Tibial nerve (tissue), 4 donors: ENCODE data around the gene AFF2. TPM values are rescaled to one million over a fixed set of nuclear protein-coding genes. Genes with fewer than 3 reads are reported as not detected.

Experiments
- DNase-seq, 2 donors: peaks; one replicate each; pipeline ENCODE4 v3.0.0-alpha.2; 2019; ENCODE audit warnings: low spot score in 2 of 2
- H3K27ac ChIP-seq, 4 donors: fragments of 200-600 bp; sonication (generic) in 3 of 4; one replicate each; pipeline ENCODE4 v1.5.1; 2017 to 2019; ENCODE audit warnings: mild to moderate bottlenecking in 1 of 4
- H3K27me3 ChIP-seq, 2 donors: fragments of 200-600 bp; sonication (generic) in 1 of 2; one replicate each; pipeline versions ENCODE4 v1.5.1 to v1.6.0; 2017 to 2019
- H3K36me3 ChIP-seq, 3 donors: fragments of 200-600 bp; sonication (generic); one replicate each; pipeline ENCODE4 v1.5.1; 2018 to 2019
- H3K4me1 ChIP-seq, 4 donors: fragments of 200-600 bp; sonication (generic) in 3 of 4; one replicate each; pipeline ENCODE4 v1.5.1; 2017 to 2019
- H3K4me3 ChIP-seq, 4 donors: fragments of 200-600 bp; sonication (generic) in 3 of 4; one replicate each; pipeline ENCODE4 v1.5.1; 2017 to 2019; ENCODE audit warnings: mild to moderate bottlenecking in 1 of 4, moderate library complexity in 1 of 4
- H3K9me3 ChIP-seq, 4 donors: fragments of 200-600 bp; sonication (generic) in 3 of 4; one replicate each; pipeline ENCODE4 v1.5.1; 2017 to 2019
- CTCF ChIP-seq, 5 experiments: fragments of 200-600 bp in 3 of 5; fragments of 450-650 bp in 2 of 5; sonication (generic) in 3 of 5; IDR thresholded peaks; one replicate each; pipeline ENCODE4 v1.5.1; 2016 to 2019; ENCODE audit warnings: antibody characterized with exemption in 5 of 5, mild to moderate bottlenecking in 3 of 5, moderate library complexity in 2 of 5
- EP300 ChIP-seq, 2 donors: sonication (generic); formaldehyde crosslinking; IDR thresholded peaks; one replicate each; pipeline ENCODE4 v1.6.1; 2017; ENCODE audit warnings: antibody characterized with exemption in 2 of 2, mild to moderate bottlenecking in 1 of 2
- POLR2A ChIP-seq, 2 donors: fragments of 450-650 bp; IDR thresholded peaks; one replicate each; pipeline ENCODE4 v1.6.1; 2017; ENCODE audit warnings: antibody characterized with exemption in 2 of 2, mild to moderate bottlenecking in 2 of 2, moderate library complexity in 2 of 2
- whole genome bisulfite sequencing, 2 donors: methylation state at CpG; one replicate each; pipeline ENCODE4 v1.1.5; 2018; 5-methylcytosine and 5-hydroxymethylcytosine counted together
- small RNA-seq: library from RNA; depleted of rRNA; stranded (forward); fragments of <200 nt; gene quantifications from one replicate; pipeline ENCODE3, GENCODE V24; 2016
- total RNA-seq, 4 donors: library from RNA; depleted of rRNA; stranded (reverse); fragments of >200 nt; gene quantifications; one replicate each; pipeline ENCODE4 v1.1.0, GENCODE V29; 2016

Gene AFF2
- total RNA-seq, 4 donors from 2014 or later: 13.2 to 20.3 (median 16.1) TPM

GRCh38 chrX:149043401-149043800 is 543.0 kb downstream of the AFF2 start:
- Histone ChIP-seq H3K27me3 (no peaks in the 10 kb centered on the region), H3K4me3 (no peak overlapping the region), H3K9me3 (no peaks in the 10 kb centered on the region), H3K27ac (no peak overlapping the region), H3K4me1 (no peaks in the 10 kb centered on the region), H3K36me3 (no peaks in the 10 kb centered on the region)
- TF ChIP-seq POLR2A (IDR thresholded peaks at IDR 0.05): no peak
- DNase-seq: no peak
- 97% methylated on average over 3 of the region's 3 CpGs for WGBS, 2 donors

- Histone ChIP-seq H3K4me3 (no peak overlapping the region), H3K27ac (no peak overlapping the region), H3K4me1 (no peaks in the 10 kb centered on the region), H3K9me3 (no peaks in the 10 kb centered on the region), H3K36me3 (no peaks in the 10 kb centered on the region), H3K27me3 (no peaks in the 10 kb centered on the region)
- TF ChIP-seq EP300 (IDR thresholded peaks at IDR 0.05) (no peak), POLR2A (IDR thresholded peaks at IDR 0.05) (no peak), CTCF (IDR thresholded peaks at IDR 0.05) (no peak)
- 80 to 84% methylated on average over 2 of the region's 2 CpGs for WGBS, 2 donors
- no peak for DNase-seq
These were observed 544.1 kb downstream of the AFF2 start for GRCh38 chrX:149044471-149044870.

GRCh38 chrX:149045645-149046210 is 545.3 kb downstream of the AFF2 start:
- H3K27ac ChIP-seq: no peak overlapping the region
- H3K4me3 ChIP-seq: no peak overlapping the region
- TF ChIP-seq EP300 (IDR thresholded peaks at IDR 0.05) (no peak), CTCF (IDR thresholded peaks at IDR 0.05) (no peak), POLR2A (IDR thresholded peaks at IDR 0.05) (no peak)
- WGBS, 2 donors: 78 to 100% methylated on average over 1 of the region's 1 CpG
- no peak for DNase-seq
- H3K27me3 ChIP-seq: no peaks in the 10 kb centered on the region
- no peaks in the 10 kb centered on the region for H3K4me1 ChIP-seq
- H3K9me3 ChIP-seq: no peaks in the 10 kb centered on the region
- H3K36me3 ChIP-seq: no peaks in the 10 kb centered on the region

Small RNA genes lying within 50 kb of the gene (small RNA-seq; reads per million reads assigned to genes)
- not detected for gene RN7SKP267
